Measurements from ENCODE around the gene IMPDH1.

IMPDH1 gene

DNA sequence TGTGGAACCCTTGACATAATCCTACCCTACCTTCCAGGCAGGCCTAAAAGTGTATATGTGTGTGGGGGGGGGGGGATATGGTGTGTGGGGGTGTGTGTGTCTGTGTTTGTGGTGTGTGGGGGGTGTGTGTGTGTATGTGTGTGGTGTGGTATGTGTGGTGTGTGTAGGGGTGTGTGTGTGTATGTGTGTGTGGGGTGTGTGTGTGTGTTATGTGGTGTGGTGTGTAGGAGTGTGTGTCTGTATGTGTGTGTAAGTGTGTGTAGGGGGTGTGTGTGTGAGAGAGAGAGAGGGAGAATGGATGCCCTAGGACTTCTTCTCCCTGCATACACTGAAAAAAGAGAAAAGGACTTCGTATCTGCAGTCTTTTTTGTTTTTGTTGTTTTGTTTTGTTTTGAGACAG, 12.3 kb upstream of the IMPDH1 start:
- DNase-seq (ENCODE audit: low read depth): no peak
- TF ChIP-seq, protein P1, sequence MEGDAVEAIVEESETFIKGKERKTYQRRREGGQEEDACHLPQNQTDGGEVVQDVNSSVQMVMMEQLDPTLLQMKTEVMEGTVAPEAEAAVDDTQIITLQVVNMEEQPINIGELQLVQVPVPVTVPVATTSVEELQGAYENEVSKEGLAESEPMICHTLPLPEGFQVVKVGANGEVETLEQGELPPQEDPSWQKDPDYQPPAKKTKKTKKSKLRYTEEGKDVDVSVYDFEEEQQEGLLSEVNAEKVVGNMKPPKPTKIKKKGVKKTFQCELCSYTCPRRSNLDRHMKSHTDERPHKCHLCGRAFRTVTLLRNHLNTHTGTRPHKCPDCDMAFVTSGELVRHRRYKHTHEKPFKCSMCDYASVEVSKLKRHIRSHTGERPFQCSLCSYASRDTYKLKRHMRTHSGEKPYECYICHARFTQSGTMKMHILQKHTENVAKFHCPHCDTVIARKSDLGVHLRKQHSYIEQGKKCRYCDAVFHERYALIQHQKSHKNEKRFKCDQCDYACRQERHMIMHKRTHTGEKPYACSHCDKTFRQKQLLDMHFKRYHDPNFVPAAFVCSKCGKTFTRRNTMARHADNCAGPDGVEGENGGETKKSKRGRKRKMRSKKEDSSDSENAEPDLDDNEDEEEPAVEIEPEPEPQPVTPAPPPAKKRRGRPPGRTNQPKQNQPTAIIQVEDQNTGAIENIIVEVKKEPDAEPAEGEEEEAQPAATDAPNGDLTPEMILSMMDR (conservative IDR thresholded peaks at IDR 0.05; ENCODE audit: low read depth, low read length): no peak
- no peak overlapping the region for H3K4me3 ChIP-seq (ENCODE audit: low read length)

DNA sequence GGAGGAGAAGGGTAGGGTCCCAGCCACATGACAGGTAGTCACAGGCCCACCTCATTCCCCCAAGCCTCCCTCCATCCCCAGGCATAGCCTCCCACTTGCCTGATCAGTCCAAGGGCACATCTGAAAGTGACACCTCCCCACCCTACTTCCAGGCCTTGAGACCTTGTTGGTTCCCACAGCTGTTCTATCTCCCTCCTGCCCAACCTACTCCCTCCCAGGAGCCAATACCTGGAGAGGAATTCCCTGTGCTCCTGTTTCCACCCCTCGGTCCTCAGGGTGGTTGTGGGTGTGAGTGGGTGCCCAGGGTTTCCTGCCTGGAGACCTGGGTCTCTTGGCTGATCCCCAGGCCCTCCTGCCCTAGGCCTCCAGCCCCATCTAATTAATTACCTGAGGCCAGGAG, 11.6 kb upstream of the IMPDH1 start:
- TF ChIP-seq, protein P1 (conservative IDR thresholded peaks at IDR 0.05; ENCODE audit: low read depth, low read length): no peak
- H3K4me3 ChIP-seq (ENCODE audit: low read length): no peak overlapping the region
- DNase-seq (ENCODE audit: low read depth): no peak

DNA sequence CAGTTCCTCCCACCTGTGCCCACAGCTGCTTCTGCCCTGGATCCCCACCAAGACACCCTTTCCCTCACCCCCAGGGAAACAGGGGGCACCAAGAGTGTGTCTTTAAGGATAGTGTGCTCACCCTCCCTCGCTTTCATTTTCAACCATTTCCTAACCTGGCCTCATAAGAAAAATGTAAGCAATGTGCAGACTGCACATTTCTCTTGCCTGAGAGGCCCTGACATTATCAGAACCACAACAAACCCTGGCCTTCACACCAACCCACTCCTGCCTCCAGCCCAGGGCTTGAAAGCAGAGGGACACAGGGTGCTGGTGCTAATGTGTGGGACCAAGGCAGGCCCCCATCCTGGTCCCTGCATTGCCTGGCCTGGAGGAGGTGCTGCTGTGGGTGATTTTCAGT, 11.0 kb upstream of the IMPDH1 start:
- TF ChIP-seq, protein P1 (conservative IDR thresholded peaks at IDR 0.05; ENCODE audit: low read depth, low read length): no peak
- no peak overlapping the region for H3K4me3 ChIP-seq (ENCODE audit: low read length)
- no peak for DNase-seq (ENCODE audit: low read depth)

DNA sequence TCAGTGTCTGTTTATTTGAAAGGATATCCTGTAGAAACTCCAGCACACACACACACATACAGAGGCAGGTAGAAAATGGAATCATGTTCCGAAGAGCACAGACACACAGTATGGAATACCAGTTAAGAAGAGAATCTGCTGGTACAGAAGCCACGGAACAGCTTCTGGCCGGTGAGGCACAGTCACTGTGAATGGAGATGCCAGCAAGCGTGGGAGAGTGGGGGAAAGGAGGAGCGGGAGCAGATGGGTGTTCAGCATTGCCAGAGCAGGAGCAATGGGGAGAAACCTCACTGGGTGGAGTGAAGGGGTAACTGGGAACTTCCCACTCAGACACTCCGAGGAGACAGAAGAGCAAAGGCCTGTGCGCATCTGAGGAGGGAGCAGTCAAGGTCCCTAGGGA, 9.5 kb upstream of the IMPDH1 start:
- no peak for DNase-seq (ENCODE audit: low read depth)
- H3K4me3 ChIP-seq (ENCODE audit: low read length): no peak overlapping the region
- TF ChIP-seq, protein P1 (conservative IDR thresholded peaks at IDR 0.05; ENCODE audit: low read depth, low read length): no peak

DNA sequence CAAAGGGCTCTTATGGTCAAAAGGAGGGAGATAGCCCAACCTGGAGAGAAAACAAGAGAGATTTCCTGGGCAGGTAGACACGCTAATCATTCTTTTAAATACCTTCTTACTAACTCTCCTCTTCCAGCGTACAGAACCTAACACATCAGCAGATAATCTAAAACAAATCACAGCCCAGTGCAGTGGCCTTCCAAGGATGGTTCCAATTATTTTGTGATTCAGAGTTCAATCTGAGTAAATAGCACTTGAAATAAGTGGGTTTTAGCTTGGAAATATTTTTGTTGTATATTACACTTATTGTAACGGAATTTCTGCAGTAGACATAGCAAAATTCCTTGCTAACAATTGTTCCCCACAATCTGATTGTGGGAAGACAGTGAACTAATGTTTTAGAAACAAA, 7.3 kb upstream of the IMPDH1 start:
- no peak for DNase-seq (ENCODE audit: low read depth)
- no peak overlapping the region for H3K4me3 ChIP-seq (ENCODE audit: low read length)
- TF ChIP-seq, protein P1 (conservative IDR thresholded peaks at IDR 0.05; ENCODE audit: low read depth, low read length): no peak

DNA sequence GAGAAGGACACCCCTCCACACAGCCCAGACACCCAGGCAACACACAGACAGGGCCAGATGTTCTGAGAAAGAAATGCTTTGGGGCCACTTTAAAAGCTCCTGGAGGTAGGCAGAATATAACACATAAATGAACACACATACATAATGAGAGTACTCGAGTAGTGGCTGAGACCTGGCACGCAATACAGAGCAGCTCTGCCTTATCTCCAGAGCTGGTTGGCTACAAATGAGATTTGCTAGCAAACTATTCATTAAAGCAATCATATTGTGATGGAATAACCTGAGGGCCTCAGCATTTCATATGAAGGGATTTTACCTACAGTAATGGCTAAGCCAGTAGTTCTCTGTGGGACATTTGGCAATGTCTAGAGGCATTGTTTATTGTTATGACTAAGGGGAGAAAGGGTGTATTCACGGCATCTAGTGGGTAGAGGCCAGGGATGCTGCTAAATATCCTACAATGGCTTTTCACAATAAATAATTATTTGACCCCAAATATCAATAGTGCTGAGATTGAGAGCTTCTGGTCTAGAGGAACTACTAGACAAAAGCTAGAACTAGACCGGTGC, 5.5 kb upstream of the IMPDH1 start:
- TF ChIP-seq, protein P1 (conservative IDR thresholded peaks at IDR 0.05; ENCODE audit: low read depth, low read length): no peak
- no peak overlapping the region for H3K4me3 ChIP-seq (ENCODE audit: low read length)
- no peak for DNase-seq (ENCODE audit: low read depth)

DNA sequence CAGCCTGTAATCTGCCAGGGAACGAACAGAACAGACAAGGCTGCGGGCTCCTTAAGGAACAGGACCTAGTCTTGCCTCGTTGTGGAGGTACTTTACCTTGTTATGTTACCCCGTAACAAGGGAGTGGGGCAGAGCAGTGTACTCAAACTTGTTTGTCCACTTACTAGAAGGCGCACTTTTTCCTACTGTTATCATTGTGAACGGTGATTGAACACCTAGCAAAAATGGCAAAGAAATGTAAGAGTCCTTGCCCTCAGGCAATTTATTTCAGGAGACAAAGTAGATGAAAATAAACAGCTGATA, 620 bp upstream of the IMPDH1 start:
- DNase-seq (ENCODE audit: low read depth): no peak
- peak overlapping the region; percentile 69 for H3K4me3 ChIP-seq (ENCODE audit: low read length)
- TF ChIP-seq, protein P1 (conservative IDR thresholded peaks at IDR 0.05; ENCODE audit: low read depth, low read length): no peak
